ENCODE measurements around the gene NLRP7.
"Not testable (repeated sequence)": the region's sequence is repeated elsewhere in the genome, so short reads cannot be mapped to it uniquely, and the experiment has no call there.

NLRP7 gene

GRCh38 chr19:54952591-54953344, 5.4 kb upstream of the NLRP7 start:
- Histone ChIP-seq H3K36me3 (ENCODE audit: insufficient read depth) (no peaks in the 10 kb centered on the region), H3K27me3 (ENCODE audit: insufficient read depth, low read depth) (no peaks in the 10 kb centered on the region), H3K4me3 (IDR thresholded peaks at IDR 0.05; ENCODE audit: insufficient read depth, low read depth, low read length) (no peak overlapping the region), H4K20me1 (ENCODE audit: insufficient read depth) (no peaks in the 10 kb centered on the region), H3K9ac (no peak overlapping the region), H3K27ac (no peak overlapping the region), H2AFZ (ENCODE audit: low read depth) (no peak overlapping the region), H3K4me1 (ENCODE audit: low read depth, poor library complexity, severe bottlenecking) (peaks cover 29% of the 10 kb centered on the region), H3K4me2 (no peak overlapping the region), H3K79me2 (ENCODE audit: insufficient read depth, low read depth) (no peaks in the 10 kb centered on the region)
- no peak for TF ChIP-seq CTCF (conservative IDR thresholded peaks at IDR 0.05; ENCODE audit: low read depth, low read length)

DNA sequence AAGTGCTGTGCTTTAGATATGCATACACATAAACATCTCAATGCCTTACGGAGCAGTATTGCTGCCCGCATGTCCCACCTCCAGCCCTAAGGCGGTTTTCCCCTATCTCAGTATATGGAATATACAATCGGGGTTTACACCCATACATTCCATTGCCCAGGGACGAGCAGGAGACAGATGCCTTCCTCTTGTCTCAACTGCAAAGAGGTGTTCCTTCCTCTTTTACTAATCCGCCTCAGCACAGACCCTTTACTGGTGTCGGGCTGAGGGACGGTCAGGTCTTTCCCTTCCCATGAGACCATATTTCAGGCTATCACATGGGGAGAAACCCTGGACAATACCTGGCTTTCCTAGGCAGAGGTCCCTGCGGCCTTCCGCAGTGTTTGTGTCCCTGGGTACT, 3.2 kb upstream of the NLRP7 start:
- not testable (repeated sequence) for H3K27ac ChIP-seq; H3K4me3 ChIP-seq (IDR thresholded peaks at IDR 0.05; ENCODE audit: insufficient read depth, low read depth, low read length); H3K27me3 ChIP-seq (ENCODE audit: insufficient read depth, low read depth); H3K79me2 ChIP-seq (ENCODE audit: insufficient read depth, low read depth); H4K20me1 ChIP-seq (ENCODE audit: insufficient read depth); H3K9ac ChIP-seq; H3K4me2 ChIP-seq; H2AFZ ChIP-seq (ENCODE audit: low read depth); H3K36me3 ChIP-seq (ENCODE audit: insufficient read depth)
- peaks cover 21% of the 10 kb centered on the region for H3K4me1 ChIP-seq (ENCODE audit: low read depth, poor library complexity, severe bottlenecking)

DNA sequence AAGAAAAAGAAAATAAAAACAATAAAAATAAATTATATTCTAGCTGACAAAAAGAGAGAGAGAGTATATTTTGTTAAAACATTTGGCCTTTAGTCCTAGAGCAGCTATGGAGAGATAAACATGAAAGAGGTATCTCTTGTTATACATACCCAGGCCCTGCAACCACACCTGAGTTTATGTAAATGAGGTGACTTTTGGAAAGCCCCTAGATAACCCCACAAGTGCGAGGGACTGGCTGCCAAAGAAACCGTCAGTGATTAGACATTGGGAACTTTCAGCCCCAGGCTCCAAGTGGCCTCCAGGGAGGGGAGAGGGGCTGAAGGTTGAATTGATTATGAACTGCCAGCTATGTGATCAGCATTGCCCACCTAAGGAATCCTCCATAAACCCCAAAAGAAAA, 2.1 kb upstream of the NLRP7 start:
- H3K4me3 ChIP-seq (IDR thresholded peaks at IDR 0.05; ENCODE audit: insufficient read depth, low read depth, low read length) = no peak overlapping the region
- H4K20me1 ChIP-seq (ENCODE audit: insufficient read depth) = no peaks in the 10 kb centered on the region
- no peak overlapping the region for H2AFZ ChIP-seq (ENCODE audit: low read depth)
- H3K79me2 ChIP-seq (ENCODE audit: insufficient read depth, low read depth) = no peaks in the 10 kb centered on the region
- no peaks in the 10 kb centered on the region for H3K27me3 ChIP-seq (ENCODE audit: insufficient read depth, low read depth)
- TF ChIP-seq CTCF (conservative IDR thresholded peaks at IDR 0.05; ENCODE audit: low read depth, low read length) = no peak
- H3K4me1 ChIP-seq (ENCODE audit: low read depth, poor library complexity, severe bottlenecking) = peaks cover 21% of the 10 kb centered on the region
- H3K27ac ChIP-seq = no peak overlapping the region; the same call in 1 of the 2 replicates
- H3K9ac ChIP-seq = no peak overlapping the region
- H3K36me3 ChIP-seq (ENCODE audit: insufficient read depth) = no peaks in the 10 kb centered on the region
- peak overlapping the region; percentile 45 for H3K4me2 ChIP-seq

GRCh38 chr19:54943772-54944361, 3.5 kb downstream of the NLRP7 start:
- H3K79me2 ChIP-seq (ENCODE audit: insufficient read depth, low read depth); H3K4me2 ChIP-seq; H3K27me3 ChIP-seq (ENCODE audit: insufficient read depth, low read depth); H3K27ac ChIP-seq; H3K36me3 ChIP-seq (ENCODE audit: insufficient read depth); H3K9ac ChIP-seq; H3K4me3 ChIP-seq (IDR thresholded peaks at IDR 0.05; ENCODE audit: insufficient read depth, low read depth, low read length); H4K20me1 ChIP-seq (ENCODE audit: insufficient read depth); H2AFZ ChIP-seq (ENCODE audit: low read depth): not testable (repeated sequence)
- H3K4me1 ChIP-seq (ENCODE audit: low read depth, poor library complexity, severe bottlenecking) = peaks cover 11% of the 10 kb centered on the region

- H3K4me3 ChIP-seq (IDR thresholded peaks at IDR 0.05; ENCODE audit: insufficient read depth, low read depth, low read length); H3K79me2 ChIP-seq (ENCODE audit: insufficient read depth, low read depth); H3K36me3 ChIP-seq (ENCODE audit: insufficient read depth); H3K27ac ChIP-seq; H4K20me1 ChIP-seq (ENCODE audit: insufficient read depth); H3K4me2 ChIP-seq; H2AFZ ChIP-seq (ENCODE audit: low read depth); H3K27me3 ChIP-seq (ENCODE audit: insufficient read depth, low read depth); H3K9ac ChIP-seq: not testable (repeated sequence)
- H3K4me1 ChIP-seq (ENCODE audit: low read depth, poor library complexity, severe bottlenecking) = peaks cover 23% of the 10 kb centered on the region
Observed at GRCh38 chr19:54939538-54939937, 7.8 kb downstream of the NLRP7 start.

- no peak for TF ChIP-seq CTCF (conservative IDR thresholded peaks at IDR 0.05; ENCODE audit: low read depth, low read length)
- Histone ChIP-seq H3K27me3 (ENCODE audit: insufficient read depth, low read depth) (no peaks in the 10 kb centered on the region), H3K27ac (no peak overlapping the region; the same call in 1 of the 2 replicates), H4K20me1 (ENCODE audit: insufficient read depth) (no peaks in the 10 kb centered on the region), H3K4me1 (ENCODE audit: low read depth, poor library complexity, severe bottlenecking) (peaks cover 23% of the 10 kb centered on the region), H3K79me2 (ENCODE audit: insufficient read depth, low read depth) (no peaks in the 10 kb centered on the region), H2AFZ (ENCODE audit: low read depth) (no peak overlapping the region), H3K9ac (no peak overlapping the region), H3K4me3 (IDR thresholded peaks at IDR 0.05; ENCODE audit: insufficient read depth, low read depth, low read length) (no peak overlapping the region), H3K4me2 (peak overlapping the region; percentile 1; the same call in 1 of the 2 replicates), H3K36me3 (ENCODE audit: insufficient read depth) (no peaks in the 10 kb centered on the region)
Observed at GRCh38 chr19:54938906-54939305, 8.4 kb downstream of the NLRP7 start.

Data from KMS-11 (cell line).